HEK293 (cell line): ENCODE measurements around the gene ARL15.

Experiments
- MZF1 ChIP-seq: fragments of 450-650 bp; formaldehyde crosslinking; IDR thresholded peaks from 2 replicates; pipeline ENCODE4 v1.5.1; 2017; ENCODE audit warnings: missing biosample characterization, missing genetic modification characterization, borderline replicate concordance
- ZNF184 ChIP-seq: fragments of 450-650 bp; IDR thresholded peaks from 2 replicates; pipeline ENCODE4 v1.5.1; 2018; ENCODE audit warnings: missing biosample characterization, mild to moderate bottlenecking, missing genetic modification characterization
- ZNF24 ChIP-seq: fragments of 450-650 bp; formaldehyde crosslinking; IDR thresholded peaks from 2 replicates; pipeline ENCODE4 v1.5.1; 2016; ENCODE audit warnings: missing biosample characterization, missing genetic modification characterization
- ZNF398 ChIP-seq: fragments of 450-650 bp; formaldehyde crosslinking; IDR thresholded peaks from 2 replicates; pipeline ENCODE4 v1.5.1; 2017; ENCODE audit warnings: missing biosample characterization, missing genetic modification characterization
- ZNF580 ChIP-seq: fragments of 450-650 bp; formaldehyde crosslinking; IDR thresholded peaks from 2 replicates; pipeline ENCODE4 v1.5.1; 2016; ENCODE audit warnings: missing biosample characterization, missing genetic modification characterization
- ZNF837 ChIP-seq: fragments of 450-650 bp; formaldehyde crosslinking; IDR thresholded peaks from 2 replicates; pipeline ENCODE4 v1.5.1; 2016; ENCODE audit warnings: missing biosample characterization, missing genetic modification characterization
- TF ChIP-seq, protein P1 (sequence below): fragments of 450-650 bp; formaldehyde crosslinking; IDR thresholded peaks from 2 replicates; pipeline ENCODE4 v1.5.1; 2016; ENCODE audit warnings: missing biosample characterization, missing genetic modification characterization

DNA sequence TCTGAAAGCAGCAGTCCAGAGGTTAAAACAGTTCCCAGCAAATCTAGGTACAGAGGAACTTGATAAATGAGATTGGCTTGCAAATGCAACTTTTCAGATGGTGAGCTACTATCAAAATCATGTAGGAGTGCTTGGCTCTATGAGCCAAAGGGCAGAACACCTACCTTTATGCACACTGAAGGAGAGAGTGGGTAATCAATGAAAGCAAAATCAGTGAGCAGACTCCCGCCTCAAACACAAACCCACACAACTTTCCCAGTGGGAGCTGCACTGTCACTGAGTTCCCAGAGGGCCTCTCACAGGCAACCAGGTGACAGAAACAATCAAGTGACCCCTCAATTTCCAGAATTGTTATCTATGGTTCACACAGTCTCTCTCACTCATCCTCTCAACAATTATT is 8.5 kb downstream of the ARL15 start:
- no peak for TF ChIP-seq ZNF398 (tag by site-specific recombination)
- TF ChIP-seq, protein P1, sequence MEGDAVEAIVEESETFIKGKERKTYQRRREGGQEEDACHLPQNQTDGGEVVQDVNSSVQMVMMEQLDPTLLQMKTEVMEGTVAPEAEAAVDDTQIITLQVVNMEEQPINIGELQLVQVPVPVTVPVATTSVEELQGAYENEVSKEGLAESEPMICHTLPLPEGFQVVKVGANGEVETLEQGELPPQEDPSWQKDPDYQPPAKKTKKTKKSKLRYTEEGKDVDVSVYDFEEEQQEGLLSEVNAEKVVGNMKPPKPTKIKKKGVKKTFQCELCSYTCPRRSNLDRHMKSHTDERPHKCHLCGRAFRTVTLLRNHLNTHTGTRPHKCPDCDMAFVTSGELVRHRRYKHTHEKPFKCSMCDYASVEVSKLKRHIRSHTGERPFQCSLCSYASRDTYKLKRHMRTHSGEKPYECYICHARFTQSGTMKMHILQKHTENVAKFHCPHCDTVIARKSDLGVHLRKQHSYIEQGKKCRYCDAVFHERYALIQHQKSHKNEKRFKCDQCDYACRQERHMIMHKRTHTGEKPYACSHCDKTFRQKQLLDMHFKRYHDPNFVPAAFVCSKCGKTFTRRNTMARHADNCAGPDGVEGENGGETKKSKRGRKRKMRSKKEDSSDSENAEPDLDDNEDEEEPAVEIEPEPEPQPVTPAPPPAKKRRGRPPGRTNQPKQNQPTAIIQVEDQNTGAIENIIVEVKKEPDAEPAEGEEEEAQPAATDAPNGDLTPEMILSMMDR (tag by site-specific recombination): no peak
- no peak for TF ChIP-seq ZNF837 (tag by site-specific recombination)
- no peak for TF ChIP-seq ZNF24 (tag by site-specific recombination)
- TF ChIP-seq ZNF184 (tag by site-specific recombination): no peak
- no peak for TF ChIP-seq MZF1
- TF ChIP-seq ZNF580 (tag by site-specific recombination): no peak
